ENCODE results near the gene SEBOX. TPM values are rescaled to one million over a fixed set of nuclear protein-coding genes. Genes with fewer than 3 reads are reported as not detected.

Gene SEBOX
- total and polyA plus RNA-seq, 12 donors, result not detected

DNA sequence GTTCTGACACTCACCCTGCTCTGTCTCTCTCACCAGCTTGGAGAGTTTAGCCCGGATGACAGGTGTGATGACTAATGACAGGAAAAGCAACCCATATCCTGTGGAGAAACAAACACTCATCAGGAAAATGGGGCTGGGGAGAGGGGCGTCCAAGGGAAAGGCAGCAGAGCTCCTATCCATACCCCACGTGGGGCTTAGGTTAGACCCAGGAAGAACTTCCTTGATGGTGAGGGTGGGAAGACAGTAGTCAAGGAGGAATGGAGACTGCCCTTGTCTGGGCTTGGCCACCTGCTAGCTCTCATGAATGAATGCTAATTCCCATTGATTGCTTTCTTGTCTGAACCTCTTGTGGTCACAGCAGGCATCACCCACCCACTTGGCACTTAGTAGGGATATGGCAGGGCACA lies 37.2 kb upstream of the SEBOX start:
- 45% methylated on average over 3 of the region's 3 CpGs for WGBS, 2 donors
- Histone ChIP-seq H3K36me3 (peaks cover 0 to 53% (median 0%) of the 10 kb centered on the region in 9 donors), H3K27ac (peak overlapping the region in 1 of 10 donors; percentile 55)

DNA sequence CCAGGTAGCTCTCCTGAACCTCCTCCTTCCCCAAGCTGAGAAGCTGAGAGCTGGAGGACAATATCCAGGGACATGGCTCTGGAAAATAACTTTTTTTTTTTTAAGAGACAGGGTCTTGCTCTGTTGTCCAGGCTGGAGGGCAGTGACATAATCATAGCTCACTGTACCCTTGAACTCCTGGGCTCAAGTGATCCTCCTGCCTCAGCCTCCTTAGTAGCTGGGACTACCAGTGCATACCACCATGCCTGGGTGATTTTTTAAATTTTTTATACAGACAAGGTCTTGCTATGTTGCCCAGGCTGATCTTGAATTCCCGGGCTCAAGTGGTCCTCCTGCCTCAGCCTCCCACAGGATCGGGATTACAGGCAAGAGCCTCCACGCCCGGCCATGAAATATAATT lies 34.8 kb upstream of the SEBOX start:
- ATAC-seq (no peak), DNase-seq (no peak)
- no peaks in the 10 kb centered on the region for H3K27me3 ChIP-seq
- intact Hi-C loops (cut with DNase I), result loop anchor here in 1 of 10 donors (10.0 kb wide), 1 partner anchor 65 kb away; no protein-coding TSS in a partner anchor
- peaks cover 0 to 78% (median 0%) of the 10 kb centered on the region in 9 donors for H3K36me3 ChIP-seq
- 94 to 97% methylated on average over 4 of the region's 4 CpGs for WGBS, 2 donors
- H3K27ac ChIP-seq, result no peak overlapping the region
- peaks cover 0 to 67% (median 10%) of the 10 kb centered on the region in 9 donors for H3K4me1 ChIP-seq
- no peak overlapping the region for H3K4me3 ChIP-seq
- TF ChIP-seq, protein P1, sequence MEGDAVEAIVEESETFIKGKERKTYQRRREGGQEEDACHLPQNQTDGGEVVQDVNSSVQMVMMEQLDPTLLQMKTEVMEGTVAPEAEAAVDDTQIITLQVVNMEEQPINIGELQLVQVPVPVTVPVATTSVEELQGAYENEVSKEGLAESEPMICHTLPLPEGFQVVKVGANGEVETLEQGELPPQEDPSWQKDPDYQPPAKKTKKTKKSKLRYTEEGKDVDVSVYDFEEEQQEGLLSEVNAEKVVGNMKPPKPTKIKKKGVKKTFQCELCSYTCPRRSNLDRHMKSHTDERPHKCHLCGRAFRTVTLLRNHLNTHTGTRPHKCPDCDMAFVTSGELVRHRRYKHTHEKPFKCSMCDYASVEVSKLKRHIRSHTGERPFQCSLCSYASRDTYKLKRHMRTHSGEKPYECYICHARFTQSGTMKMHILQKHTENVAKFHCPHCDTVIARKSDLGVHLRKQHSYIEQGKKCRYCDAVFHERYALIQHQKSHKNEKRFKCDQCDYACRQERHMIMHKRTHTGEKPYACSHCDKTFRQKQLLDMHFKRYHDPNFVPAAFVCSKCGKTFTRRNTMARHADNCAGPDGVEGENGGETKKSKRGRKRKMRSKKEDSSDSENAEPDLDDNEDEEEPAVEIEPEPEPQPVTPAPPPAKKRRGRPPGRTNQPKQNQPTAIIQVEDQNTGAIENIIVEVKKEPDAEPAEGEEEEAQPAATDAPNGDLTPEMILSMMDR (IDR thresholded peaks at IDR 0.05), result no peak
- H3K9me3 ChIP-seq, result no peaks in the 10 kb centered on the region

More for the DNA sequence above, 37.2 kb upstream of the SEBOX start:
- ATAC-seq (no peak), DNase-seq (no peak)
- TF ChIP-seq, protein P1 (IDR thresholded peaks at IDR 0.05), result no peak
- H3K4me3 ChIP-seq, result no peak overlapping the region
- no peaks in the 10 kb centered on the region for H3K9me3 ChIP-seq
- no peaks in the 10 kb centered on the region for H3K27me3 ChIP-seq
- intact Hi-C loops (cut with DNase I), result loop anchor here in 1 of 10 donors (10.0 kb wide), 1 partner anchor 63 kb away; no protein-coding TSS in a partner anchor
- peaks cover 0 to 80% (median 22%) of the 10 kb centered on the region in 9 donors for H3K4me1 ChIP-seq

DNA sequence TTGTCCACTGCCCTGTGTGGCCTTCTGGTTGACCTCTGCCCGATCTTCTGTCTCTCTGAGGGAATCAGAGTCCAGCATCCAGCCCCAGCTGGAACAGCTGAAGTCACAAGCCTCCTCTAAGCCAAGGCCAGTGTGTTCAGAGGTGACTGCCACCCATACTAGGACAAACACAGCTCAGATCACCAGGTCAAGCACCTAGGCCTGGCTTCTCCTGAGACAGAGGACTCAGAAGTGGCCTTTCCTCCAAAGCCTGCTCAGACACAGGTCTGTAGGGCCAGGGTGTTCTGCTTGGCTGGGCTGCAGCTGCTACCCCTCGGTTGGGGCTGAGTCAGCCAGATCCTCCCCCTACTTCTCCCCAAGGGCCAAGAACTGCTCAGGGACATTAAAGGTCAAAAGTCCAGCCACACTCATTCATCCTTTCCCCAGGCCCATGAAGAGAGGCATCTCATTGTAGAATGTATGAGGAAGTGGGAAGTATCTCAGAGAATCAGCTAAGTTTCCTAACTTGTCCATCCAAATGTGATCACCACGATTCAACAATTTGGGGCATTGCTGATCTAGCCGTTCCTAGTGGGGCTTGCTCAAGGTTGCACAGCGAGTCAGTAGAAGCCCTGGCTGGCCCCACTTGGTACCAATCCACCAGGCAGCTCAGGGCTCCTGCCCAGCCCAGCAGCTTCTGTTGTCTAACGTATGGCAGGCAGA lies 33.4 kb upstream of the SEBOX start:
- intact Hi-C loops (cut with DNase I), result no loop called here
- Histone ChIP-seq H3K4me1 (peaks cover 0 to 55% (median 6%) of the 10 kb centered on the region in 9 donors), H3K36me3 (peaks cover 0 to 88% (median 0%) of the 10 kb centered on the region in 9 donors), H3K4me3 (no peak overlapping the region), H3K27ac (peak overlapping the region in 3 of 10 donors; percentile 2 to 44 (median 42)), H3K9me3 (no peaks in the 10 kb centered on the region), H3K27me3 (no peaks in the 10 kb centered on the region)
- ATAC-seq, result peak in 7 of 8 donors; percentile 11 to 65 (median 26)
- WGBS, 2 donors, result 65 to 73% methylated on average over 6 of the region's 6 CpGs
- TF ChIP-seq, protein P1 (IDR thresholded peaks at IDR 0.05), result no peak
- no peak for DNase-seq

DNA sequence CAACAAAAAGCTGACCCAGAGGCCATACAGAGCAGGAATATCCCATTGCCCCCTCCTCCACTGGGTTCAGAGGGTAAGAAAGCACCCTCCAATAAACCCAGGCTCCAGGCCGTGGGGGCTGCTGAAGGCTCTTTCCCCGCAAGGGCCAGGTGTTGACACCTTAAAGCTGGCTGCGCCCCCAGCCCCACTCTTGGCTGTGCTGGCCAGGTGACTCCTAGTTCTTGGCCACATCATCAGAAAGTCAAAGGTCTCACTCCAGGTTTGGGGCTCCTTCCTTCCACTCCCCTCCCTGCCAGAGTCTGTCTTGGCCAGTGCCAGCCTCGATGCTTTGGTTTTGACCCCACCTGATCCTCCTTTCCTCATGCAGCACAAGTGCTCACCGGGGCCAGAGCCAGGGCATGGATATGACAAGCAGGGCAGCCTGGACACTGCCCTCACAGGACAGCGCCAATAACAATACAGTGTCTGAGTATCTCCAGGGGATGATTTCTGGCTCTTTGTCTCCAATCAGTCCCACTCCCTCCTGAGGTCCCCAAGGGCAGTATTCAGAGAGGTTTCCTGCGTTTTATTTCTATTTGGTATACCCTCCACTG lies 32.8 kb upstream of the SEBOX start:
- intact Hi-C loops (cut with DNase I), result no loop called here
- H3K4me3 ChIP-seq, result no peak overlapping the region
- peaks cover 0 to 49% (median 6%) of the 10 kb centered on the region in 9 donors for H3K4me1 ChIP-seq
- peak in 4 of 8 donors; percentile 6 to 35 (median 15) for ATAC-seq
- peak overlapping the region in 1 of 10 donors; percentile 44 for H3K27ac ChIP-seq
- H3K9me3 ChIP-seq, result no peaks in the 10 kb centered on the region
- WGBS, 2 donors, result 73 to 82% methylated on average over 7 of the region's 7 CpGs
- H3K27me3 ChIP-seq, result no peaks in the 10 kb centered on the region
- H3K36me3 ChIP-seq, result peaks cover 0 to 88% (median 0%) of the 10 kb centered on the region in 9 donors
- TF ChIP-seq, protein P1 (IDR thresholded peaks at IDR 0.05), result no peak
- DNase-seq, result no peak

Data from heart right ventricle (tissue), 16 donors.